Stimulated activated CD4-positive, alpha-beta T cell treated with anti-CD3 and anti-CD28 coated beads, Interleukin-2, amount 100 ng/mL, for 48 hours (primary cell): ENCODE measurements around the gene SH3PXD2A.

ENCODE experiments used
- DNase-seq, 2 donors: peaks; one replicate each; pipeline ENCODE4 v3.0.0-alpha.2; 2020

Gene SH3PXD2A

DNA sequence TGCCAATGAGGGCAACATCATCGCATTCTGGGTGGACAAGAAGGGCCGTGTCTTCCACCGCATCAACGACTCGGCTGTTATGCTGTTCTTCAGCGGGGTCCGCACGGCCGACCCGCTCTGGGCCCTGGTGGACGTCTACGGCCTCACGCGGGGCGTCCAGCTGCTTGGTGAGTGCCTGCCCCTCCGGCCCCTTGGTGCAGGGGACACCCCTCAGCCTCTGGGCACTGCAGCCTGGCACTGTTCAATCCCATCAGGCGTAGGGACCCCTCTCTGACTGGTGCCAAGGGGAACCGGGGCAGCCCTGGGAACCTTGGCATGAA, 283.8 kb downstream of the SH3PXD2A start:
- no peak for DNase-seq

DNA sequence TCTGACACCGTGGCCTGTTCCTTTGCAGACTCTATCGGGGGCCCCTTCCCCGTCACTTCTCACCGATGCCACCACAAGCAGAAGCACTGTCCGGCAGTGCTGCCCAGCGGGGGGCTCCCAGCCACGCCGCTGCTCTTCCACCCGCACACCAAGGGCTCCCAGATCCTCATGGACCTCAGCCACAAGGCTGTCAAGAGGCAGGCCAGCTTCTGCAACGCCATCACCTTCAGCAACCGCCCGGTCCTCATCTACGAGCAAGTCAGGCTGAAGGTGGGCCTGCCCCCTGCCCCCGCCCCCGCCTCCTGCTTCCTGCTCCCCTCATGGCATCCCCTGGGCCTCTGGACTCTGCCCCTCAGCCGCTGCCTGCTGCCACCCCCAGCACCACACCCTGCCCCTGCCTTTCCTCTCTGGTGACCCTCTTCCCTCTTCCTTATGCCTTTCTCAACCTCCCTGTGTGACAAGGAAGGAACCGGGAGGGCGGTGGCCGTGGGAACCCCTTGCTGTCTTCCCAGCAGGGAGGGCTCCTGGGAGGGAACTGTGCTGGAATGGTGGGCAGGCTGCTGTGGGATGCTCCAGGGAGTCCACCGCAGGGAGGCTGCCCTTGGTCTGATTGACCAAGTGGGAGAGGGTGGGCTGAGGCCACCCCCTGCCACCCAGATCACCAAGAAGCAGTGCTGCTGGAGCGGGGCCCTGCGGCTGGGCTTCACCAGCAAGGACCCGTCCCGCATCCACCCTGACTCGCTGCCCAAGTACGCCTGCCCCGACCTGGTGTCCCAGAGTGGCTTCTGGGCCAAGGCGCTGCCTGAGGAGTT, 284.3 kb downstream of the SH3PXD2A start:
- DNase-seq, result no peak

DNA sequence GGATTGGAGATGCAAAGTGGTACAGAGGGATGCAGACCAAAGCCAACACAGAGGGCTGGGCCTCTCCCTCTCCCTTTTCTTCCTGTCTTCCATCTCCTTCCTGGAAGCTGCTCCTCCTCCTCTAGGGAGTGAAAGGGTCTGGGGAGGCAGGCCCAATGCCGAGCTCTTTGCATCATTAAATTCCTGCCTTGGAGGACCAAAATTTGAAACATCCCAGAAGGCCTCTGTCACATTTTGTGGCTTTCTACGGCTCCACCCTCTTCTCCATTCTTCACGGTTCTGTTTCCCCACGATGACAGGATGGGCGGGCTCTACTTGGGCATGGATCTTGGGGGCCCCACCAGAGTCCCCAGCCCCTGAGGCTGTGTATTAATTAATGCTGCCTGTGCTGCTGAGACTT, 285.5 kb downstream of the SH3PXD2A start:
- no peak for DNase-seq

DNA sequence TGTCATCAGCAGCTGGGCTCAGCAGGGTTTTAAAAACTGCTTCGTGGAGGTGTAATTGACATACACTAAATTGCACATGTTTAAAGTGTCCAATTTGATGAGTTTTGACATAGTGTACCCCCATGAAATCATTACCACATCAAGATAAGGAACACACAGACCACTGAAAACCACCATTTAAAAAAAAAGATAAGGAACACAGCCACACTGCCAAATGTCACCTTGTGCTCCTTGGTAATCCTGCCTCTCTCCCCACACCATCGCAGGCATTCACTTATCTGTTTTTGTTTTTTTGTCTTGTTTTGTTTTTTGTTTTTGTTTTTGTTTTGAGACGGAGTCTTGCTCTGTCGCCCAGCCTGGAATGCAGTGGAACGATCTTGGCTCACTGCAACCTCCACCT, 286.9 kb downstream of the SH3PXD2A start:
- no peak for DNase-seq

DNA sequence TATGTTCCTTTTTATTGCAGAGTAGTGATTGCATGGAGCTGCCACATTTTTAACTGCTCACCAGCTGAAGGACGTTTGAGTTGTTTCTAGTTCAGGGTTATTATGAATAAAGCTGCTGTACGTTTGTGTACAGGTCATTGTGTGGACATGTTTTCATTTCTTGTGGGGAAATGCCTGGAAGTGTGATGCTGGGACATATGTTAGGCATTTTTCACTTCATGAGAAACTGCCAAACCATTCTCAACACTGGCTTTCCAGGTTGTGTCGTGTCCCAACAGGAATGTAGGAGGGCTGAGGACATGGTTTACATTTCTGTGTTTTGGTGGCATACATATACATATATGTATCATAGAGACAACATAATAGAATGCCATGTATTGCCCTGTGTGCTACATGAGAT, 288.8 kb downstream of the SH3PXD2A start:
- DNase-seq, result no peak

DNA sequence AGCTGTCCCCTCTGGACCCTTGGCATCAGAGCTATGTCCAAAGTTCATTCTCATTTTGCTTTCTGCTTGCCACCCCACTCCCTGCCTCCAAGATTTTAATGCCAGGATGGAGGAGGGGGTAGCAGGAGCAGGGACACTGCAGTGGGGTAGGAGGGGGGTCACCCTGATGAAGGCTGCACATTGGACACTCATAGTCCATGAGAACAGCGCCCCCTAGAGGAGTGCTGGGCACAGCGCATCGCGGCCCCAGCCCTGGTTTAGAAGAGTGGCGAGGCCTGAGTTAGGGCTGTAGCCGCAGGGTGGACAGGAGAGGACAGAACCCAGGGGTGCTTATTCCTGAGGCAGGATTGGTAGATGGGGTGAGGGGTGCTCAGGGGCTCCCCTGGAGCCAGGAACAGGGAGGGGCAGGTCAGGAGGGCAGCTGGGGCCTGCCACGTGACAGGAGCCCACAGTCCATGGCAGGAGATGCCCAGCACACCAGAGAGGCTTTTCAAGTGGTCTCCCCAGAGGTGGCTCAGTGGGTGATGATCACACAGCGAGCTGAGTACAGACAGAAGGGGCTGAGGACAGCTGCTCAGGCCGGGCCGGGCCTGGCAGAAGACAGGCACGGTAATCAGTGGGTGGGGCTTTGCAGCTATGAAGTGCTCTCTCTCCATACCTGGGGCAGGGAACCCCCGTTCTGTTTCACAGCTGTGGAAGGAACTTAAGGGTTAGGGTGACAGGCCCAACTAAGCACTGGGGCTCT, 290.4 kb downstream of the SH3PXD2A start:
- DNase-seq, result peak; percentile 63 to 68

DNA sequence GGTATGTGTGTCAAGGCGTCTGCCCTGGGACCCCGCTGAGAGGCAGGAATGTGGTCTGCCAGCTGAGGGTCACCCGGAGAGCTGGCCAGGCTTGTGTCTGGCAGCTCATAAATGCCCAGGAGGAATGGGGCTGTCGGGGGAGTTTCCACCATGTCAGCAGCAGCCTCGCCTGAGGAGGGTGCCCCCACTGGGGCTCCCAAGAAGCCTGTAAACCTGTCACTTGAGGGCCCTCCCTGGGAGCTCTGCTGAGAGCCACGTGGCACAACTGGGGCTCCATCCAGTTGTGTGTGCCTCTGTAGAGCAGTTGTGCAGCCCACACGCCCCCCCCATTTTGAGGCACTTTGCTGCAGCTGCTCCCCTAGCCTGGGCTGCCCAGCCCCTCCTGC, 291.3 kb downstream of the SH3PXD2A start:
- no peak for DNase-seq

DNA sequence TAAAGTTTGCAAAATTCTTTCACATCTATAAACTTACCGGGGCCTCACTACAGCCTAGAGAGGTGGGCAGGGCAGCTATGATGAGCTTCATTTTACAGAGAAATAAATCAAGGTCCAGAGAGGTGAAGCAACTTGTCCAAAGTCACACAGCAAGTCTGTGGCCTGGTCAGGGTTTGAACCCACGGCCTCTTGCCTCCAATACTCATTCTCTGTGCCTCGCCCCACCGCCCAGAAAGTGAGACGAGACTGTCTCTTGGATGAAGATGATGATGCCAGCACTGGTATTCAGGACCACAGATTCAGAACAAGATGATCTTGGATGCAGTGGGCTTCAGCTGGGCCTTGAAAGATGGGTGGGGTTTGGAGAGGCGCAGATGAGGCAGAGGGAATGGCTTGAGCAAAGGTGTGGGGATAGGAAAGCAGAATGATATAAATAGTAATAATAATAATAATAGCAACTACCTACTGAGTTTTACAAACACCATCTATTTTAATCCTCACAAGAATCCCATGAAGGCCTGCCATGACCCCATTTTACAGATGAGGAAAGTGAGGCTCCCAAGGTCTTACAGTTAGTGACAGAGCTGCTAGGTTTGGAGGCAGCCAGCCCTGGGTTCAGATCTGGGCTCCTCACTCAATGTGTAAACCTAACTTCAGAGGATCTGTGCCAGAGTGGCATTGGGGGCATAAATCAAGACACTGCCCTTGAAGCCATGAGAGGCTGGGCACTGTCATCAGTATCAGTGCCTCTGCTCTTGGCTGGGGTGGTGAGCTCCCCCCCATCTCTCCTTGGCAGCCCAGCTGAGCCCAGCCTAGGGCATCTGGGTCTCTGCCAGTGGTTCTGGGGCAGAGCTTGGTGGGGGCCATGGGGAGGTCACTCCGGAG, 291.9 kb downstream of the SH3PXD2A start:
- no peak for DNase-seq

DNA sequence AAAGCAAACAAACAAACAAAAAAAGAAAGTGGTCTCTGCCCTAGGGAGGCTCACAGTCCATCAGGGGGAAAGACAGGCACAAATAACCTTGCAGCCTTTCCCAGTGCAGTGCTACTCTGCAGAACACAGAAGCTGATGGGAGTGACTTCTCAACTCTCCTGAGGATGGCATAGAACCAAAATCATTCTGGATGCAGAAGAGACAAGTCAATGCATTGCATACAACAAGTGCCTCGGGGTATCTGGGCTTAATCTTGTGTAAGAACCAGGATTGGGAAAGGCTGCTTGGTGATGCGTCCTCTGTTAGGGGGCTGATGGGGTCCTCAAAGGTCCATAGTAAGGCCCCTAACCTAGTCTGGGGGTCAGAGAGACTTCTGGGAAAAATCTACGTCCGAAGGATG, 293.0 kb downstream of the SH3PXD2A start:
- no peak for DNase-seq

DNA sequence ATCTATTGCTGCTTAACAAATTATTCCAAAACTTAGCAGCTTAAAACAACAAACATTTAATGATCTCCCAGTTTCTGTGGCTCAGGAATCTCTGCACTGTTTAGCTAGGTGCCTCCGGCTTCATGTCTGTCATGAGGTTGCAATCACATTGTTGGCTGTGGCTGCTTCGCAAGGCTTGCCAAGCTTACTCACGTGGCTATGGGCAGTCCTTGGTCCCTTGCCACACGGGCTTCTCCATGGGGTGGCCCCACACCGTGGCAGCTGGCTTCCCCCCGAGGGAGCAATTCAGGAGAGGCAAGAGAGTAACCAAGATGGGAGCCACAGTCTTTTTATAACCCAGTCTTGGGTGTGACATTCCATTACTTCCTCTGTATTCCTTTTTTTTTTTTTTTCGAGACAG, 294.5 kb downstream of the SH3PXD2A start:
- no peak for DNase-seq

DNA sequence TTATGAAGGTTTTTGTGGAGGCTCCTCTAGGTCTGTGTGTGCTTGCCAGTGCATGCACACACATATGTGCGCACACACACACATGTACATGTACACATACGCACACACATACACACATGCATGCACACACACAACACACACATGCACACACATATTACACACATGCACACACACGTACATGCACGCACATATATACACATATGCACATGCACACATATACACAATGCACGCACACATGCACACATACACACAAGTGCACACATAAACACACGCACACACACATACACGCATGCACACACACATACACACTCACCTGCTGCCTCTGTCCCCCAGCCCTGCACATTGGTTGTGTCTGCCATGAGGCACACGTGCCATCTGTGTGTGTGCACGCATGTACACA, 295.6 kb downstream of the SH3PXD2A start:
- DNase-seq, result no peak

DNA sequence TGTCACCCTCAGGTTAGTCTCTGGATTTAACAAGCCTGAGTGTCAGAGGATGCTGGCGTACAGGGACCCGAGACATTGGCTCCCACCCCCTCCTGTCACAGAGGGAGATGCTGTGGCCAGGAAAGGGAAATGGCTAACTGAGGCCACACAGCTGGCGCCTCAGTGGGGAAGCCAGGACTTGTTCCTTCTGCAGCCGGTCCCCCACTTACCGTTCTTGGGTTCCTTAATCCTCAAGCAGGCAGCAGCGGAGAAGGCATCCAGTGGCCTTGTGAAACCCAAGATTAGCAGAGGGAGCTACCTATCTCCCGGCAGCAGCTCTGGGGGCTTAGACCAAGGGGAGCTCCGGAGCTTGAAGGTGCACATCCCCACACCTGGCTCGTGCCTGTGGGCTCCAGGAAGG, 296.5 kb downstream of the SH3PXD2A start:
- no peak for DNase-seq

DNA sequence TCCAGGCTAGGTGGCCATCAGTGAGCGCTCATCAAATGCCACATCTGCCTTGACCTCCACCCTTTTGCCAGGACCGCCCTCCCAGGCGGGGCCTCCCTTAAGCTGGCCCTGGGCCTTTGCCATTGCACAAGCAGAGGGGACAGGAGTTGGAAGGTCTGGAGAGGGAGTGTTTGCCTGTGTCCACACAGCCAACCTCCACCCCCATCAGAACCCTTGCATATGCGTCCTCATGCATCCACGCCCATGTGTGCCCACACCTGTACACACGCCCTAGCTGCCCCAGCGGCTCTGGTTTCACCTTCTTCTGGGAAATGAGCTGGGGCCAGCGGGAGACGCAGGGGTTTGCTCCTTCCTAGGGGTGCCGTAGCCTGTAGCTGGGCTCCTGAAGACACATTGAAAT, 297.9 kb downstream of the SH3PXD2A start:
- DNase-seq, result no peak

DNA sequence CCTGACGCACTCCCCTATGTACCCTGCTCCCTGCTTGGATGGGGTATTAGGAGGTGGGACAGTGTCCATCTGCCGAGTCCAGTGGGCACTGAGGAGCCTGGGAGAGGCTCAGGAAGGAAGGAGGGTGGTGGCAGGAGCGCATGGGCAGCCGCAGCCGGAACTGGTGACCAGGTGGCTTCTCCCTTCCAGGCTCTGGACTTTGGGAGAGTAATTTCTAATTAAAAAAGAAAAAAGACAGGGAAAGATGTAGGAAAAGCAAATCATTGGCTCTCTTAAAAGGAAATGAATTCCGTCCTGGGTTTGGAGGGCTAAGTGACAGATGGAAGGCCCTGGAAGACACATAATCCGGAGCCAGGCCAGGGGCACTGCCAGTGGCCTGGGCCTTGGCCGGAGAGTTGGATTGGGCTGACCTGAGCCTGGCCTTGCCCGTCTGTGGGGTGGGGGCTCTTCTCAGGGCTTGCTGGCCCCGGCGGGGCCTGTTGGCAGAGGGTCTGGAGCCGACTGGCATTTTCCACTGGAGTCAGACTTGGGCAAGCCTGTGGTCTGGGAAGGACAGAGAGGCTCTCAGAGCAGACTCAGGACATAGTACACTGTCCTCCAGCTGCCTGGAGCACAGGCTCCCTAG, 298.9 kb downstream of the SH3PXD2A start:
- no peak for DNase-seq

DNA sequence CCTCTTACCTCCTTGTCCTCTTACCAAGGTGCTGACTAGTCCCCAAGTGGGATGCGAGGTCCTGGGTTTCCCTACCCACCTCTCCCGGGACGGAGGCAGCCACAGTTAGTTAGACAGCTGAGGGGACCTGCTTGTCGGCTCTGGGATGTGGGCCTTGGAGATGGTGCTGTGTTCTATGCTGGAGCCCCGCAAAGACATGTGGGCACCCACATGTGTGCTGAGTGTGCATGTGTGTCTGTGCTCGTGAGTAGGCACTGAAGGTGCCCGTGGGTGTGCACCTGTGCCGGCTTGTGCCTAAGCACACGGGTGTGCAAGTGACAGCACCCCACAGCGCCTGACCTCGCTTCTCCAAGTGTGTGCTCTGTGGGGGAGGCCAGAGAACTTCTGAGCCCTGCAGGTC, 299.7 kb downstream of the SH3PXD2A start:
- no peak for DNase-seq

DNA sequence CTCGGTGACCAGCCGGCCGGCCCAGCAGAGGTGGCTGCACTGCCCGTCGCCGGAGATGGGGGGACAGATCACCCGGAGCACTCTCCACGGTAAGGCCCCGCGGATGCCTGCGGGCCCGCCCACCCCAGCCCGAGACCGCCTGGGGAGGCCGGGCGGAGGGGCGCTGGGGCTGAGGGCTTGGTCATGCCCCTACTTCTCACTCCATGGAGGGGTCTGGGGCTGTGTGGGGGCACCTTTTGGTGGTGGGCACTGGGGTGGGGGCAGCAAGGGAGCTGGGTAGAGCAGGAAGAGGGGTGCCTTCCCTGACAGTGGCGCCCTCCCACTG, 300.1 kb downstream of the SH3PXD2A start:
- DNase-seq, result no peak

DNA sequence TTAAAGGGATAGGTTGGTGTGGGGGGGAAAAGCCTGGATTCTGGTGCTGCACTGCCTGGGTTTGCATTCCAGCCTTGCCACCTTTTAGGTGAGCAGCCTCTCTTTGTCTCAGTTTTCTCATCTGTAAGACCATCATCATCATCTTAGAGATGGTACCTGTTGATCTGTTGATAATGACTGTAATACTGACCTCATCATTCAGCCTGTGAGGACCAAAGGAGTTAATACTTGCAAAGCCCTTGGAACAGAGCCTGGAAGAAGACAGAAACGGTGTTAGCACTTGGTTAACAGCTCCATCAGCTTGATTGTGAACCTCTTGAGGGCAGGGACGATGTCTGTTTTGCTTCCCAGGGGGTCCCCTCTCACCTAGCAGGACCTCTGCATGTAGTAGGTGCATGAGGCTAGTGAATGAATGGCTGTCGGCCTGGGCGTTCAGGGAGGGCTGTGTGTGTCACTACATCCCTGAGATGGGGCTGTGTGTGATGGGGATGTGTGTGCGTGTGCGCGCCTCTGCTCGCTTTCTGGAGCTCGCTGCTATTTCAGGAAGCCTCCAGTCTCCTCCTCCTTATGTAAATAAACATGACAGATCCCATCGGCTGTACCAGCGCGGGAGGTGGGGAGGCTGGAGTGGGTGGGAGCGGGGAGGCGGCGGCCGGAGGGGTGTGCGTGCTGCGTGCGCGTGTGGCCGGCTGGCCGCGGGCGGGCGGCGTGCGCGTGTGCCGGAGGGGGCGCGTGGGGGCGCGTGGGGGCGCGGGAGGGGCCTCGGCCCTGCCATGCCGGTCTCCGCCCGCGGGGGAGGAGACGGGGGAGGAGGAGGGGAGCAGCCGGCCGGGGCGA, 300.7 kb downstream of the SH3PXD2A start:
- DNase-seq, result no peak

DNA sequence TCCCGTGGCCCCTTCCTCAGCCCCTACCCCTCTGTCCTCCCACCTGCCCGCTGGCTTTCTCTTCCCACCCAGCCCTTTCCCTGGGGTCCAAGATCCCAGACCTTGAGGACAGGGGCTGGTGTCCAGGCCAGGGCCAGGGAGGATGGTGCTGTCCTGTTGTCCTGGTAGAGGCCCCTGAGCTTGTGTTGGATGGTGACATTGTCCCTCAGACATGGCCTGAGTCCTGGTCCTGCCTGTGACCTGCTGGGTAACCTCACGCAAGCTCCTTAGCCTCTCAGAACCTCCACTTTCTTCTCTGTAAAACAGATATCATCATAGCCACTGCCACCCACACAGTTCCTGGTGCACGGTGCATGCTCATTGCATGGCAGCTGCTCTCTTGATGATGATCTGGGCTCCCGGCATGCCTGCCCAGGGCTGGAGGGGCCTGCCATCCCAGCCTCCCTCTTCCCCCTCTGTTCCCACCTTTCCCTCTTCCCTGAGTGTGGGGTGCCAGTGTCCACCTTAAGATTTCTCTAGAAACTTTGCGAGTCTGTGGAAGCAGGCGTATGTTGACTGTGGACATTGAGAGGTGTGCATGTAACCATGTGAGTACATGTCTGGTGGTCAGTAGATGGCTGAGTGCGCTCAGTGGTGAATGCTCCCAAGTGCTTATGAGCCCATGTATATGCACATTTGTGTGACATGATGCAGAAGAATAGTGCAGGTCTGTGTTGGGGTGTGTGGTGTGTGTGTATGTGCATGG, 301.5 kb downstream of the SH3PXD2A start:
- peak; percentile 33 to 49 for DNase-seq

DNA sequence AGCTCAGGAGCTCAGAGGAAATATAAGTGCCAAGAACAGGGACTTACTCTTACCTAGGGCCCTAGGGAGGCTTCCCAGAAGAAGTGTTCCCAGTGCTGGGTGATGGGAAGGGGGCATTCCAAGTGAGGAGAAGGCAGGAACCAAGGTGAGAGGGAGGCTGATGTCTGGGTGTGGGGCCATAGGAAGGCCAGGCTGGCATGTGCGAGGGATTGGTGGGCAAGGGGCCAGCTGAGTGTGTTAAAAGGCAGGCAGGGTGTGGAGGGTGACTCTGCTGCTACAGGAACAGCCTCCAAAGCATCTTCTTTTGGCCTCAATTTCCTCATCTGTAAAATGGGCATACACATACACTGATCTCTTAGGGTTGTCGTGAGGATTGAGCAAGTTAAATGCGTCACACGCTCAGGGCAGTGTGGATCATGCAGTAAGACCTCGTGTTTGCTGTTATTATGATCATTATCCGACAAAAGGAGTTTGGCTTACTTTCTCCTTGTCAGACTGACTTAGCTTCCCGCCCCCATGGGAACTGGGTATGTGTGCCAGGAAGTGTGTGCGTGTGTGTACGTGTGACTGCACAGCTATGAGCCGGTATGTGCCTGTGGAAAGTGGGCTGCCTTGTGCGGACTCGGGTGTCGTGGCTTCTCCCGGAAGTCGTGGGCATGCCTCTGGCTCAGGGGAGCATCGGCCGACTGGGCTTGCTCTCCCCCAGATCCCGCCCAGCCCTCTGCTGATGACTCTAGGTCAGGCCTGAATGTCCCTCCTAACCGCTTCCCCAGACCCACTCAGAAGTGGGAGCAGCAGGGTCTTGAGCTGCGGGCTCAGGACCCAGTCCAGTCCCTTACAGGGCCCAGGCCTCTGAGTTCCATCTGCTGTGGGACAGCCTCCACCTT, 302.3 kb downstream of the SH3PXD2A start:
- no peak for DNase-seq
